A549 (cell line): ENCODE measurements around the gene CCDC33.

Experiments used
- BCL3 ChIP-seq: fragments of >200 bp; sonication (Bioruptor Twin); formaldehyde crosslinking; IDR thresholded peaks from 3 replicates; pipeline ENCODE4 v1.6.1; 2016
- CTCF ChIP-seq: fragments of >200 bp; sonication (Bioruptor Twin); formaldehyde crosslinking; IDR thresholded peaks from 3 replicates; pipeline ENCODE4 v1.5.1; 2016
- EP300 ChIP-seq, 2 experiments: fragments of >200 bp; sonication (Bioruptor Twin); formaldehyde crosslinking; IDR thresholded peaks; 2 replicates in 1 of 2; 3 replicates in 1 of 2; pipeline ENCODE4 v1.6.1; 2016 to 2017
- MAFK ChIP-seq: fragments of 450-650 bp; IDR thresholded peaks from 2 replicates; pipeline ENCODE4 v1.6.1; 2014; ENCODE audit not compliant: partially characterized antibody
- MAX ChIP-seq: IDR thresholded peaks from 2 replicates; pipeline ENCODE4 v1.6.1; 2012
- MAZ ChIP-seq: fragments of 150-350 bp; IDR thresholded peaks from 2 replicates; pipeline ENCODE4 v1.6.1; 2014; ENCODE audit warnings: antibody characterized with exemption, low read depth, low read length, borderline replicate concordance
- MYC ChIP-seq: IDR thresholded peaks from 2 replicates; pipeline ENCODE4 v1.6.1; 2012; ENCODE audit warnings: mild to moderate bottlenecking, inconsistent platforms, low read length, improper control_type of control experiment, borderline replicate concordance
- PBX3 ChIP-seq: IDR thresholded peaks from 2 replicates; pipeline ENCODE4 v1.6.1; 2012
- POLR2AphosphoS2 ChIP-seq: conservative IDR thresholded peaks from 2 replicates; pipeline ENCODE4 v1.6.1; 2012; ENCODE audit warnings: low read length, improper control_type of control experiment, inconsistent platforms
- RARB ChIP-seq: fragments of 250-450 bp; sonication (Bioruptor Pico); IDR thresholded peaks from 2 replicates; pipeline ENCODE4 v1.8.0; 2021; ENCODE audit warnings: mild to moderate bottlenecking, moderate library complexity
- REST ChIP-seq: fragments of 200-600 bp; sonication (generic); IDR thresholded peaks from 2 replicates; pipeline ENCODE4 v1.6.1; 2016; ENCODE audit warnings: antibody characterized with exemption, mild to moderate bottlenecking, moderate library complexity
- ZFP36 ChIP-seq: fragments of 450-650 bp; IDR thresholded peaks from 2 replicates; pipeline ENCODE4 v1.6.1; 2014; ENCODE audit warnings: borderline replicate concordance; ENCODE audit not compliant: partially characterized antibody

- TF ChIP-seq POLR2AphosphoS2 = no peak
- no peak for TF ChIP-seq MYC
- no peak for TF ChIP-seq BCL3
- TF ChIP-seq CTCF = no peak
- no peak for TF ChIP-seq MAZ
- TF ChIP-seq RARB (CRISPR knock-in tag) = no peak
- TF ChIP-seq REST = no peak
- no peak for TF ChIP-seq MAX
- TF ChIP-seq MAFK = no peak
- no peak for TF ChIP-seq ZFP36
- no peak for TF ChIP-seq PBX3
- no peak for TF ChIP-seq EP300 (IDR thresholded peaks at IDR 0.05)
Measured at GRCh38 chr15:74235962-74236361, at the start of gene CCDC33.
